GM10266 (cell line): ENCODE measurements around the gene HIRIP3.

Source experiments
- DNase-seq: peaks from one replicate; pipeline ENCODE4 v3.0.0; 2012; ENCODE audit errors: extremely low spot score
- CTCF ChIP-seq: IDR thresholded peaks from 2 replicates; pipeline ENCODE4 v1.5.1; 2012; ENCODE audit warnings: mild to moderate bottlenecking, low read depth; ENCODE audit not compliant: control insufficient read depth, insufficient read depth; ENCODE audit errors: missing control alignments

The HIRIP3 gene

GRCh38 chr16:30002614-30003346, 7.4 kb upstream of the HIRIP3 start:
- no peak for DNase-seq
- no peak for TF ChIP-seq CTCF

- DNase-seq: no peak
- no peak for TF ChIP-seq CTCF
Measured at GRCh38 chr16:30000735-30001631, 5.6 kb upstream of the HIRIP3 start.

DNA sequence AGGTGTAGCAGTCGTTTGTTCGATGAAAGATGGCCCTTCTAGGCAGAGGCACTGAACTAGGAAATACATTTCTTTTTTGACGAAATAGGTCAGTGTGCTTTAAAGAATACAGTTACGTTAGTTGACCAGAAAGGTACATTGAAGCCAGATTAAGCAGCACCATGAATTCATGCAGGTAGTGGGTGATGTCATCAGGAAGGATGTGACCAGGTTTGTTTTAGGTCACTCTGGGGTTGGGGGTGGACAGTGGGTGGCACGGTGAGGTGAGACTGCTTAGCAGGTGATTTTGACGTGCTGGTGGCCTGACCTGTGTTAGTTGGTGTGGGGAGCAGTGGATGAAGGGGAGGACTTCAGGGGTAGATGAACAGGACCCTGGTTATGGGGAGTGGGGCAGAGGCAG, 4.2 kb upstream of the HIRIP3 start:
- no peak for DNase-seq
- TF ChIP-seq CTCF: no peak

DNA sequence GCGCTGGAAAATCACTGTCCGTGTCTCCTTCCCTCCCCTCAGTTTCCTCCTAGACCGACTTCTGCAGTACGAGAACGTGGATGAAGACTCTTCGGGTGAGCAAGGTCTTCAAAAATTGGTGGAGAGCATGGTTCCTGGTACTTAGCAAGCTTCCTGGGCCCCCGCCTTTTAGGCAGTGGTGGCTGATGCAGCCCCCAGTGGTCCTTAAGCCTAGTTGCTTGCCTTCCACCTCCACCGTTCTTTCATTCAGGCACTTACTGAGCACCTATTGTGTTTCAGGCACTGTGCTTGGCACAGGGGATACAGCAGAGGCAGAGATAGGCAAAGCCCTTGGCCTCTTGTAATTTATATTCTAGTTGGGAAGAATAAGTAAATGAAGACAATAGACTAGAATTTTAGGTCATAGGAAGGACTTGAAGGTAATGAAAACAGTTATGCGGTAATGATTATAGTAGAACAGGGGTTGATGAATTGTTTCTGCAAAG, 1.4 kb upstream of the HIRIP3 start:
- no peak for TF ChIP-seq CTCF
- no peak for DNase-seq

DNA sequence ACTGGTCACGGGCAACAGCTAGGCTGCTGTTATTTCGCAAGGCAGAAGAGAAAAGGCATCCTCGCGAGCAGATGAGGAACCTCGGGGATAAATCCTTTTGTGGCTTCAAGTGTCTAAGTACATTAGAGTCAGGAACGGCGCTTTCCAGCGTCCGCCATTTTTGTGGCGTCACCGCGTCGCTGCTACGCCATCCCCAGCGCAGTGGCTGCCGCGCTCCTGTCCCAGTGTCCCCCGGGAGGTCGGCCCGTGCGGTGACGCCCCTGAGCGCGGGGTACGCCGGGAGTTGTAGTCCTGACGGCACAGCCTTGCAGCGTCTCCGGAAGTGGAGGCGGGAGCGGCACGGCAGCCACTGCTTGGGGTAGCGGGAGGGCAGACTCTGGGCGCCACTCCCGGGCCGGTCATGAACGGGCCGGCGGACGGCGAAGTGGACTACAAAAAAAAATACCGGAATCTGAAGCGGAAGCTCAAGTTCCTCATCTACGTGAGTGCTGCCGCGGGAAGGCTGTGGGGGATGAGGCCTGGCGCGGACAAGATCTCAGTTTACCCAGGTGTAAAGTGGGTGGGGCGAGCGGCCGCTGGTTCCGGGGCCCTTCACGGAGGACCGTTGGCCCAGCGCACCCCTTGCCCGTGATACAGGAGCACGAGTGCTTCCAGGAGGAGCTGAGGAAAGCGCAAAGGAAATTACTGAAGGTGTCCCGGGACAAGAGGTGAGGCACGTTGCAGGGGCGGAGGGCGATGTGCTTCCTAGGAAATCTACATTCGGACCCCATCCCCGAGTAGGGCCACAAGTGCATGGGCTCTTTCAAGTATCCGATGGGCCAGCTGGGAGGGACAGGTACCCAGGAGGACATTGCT, 721 bp upstream of the HIRIP3 start, which contains the start of gene INO80E:
INO80E (plus strand) TSS at position 331 of the 855 bp plus-strand sequence; CDS start at position 401, 70 bp downstream.
- peak; percentile 99 for DNase-seq

More for the DNA sequence above, 721 bp upstream of the HIRIP3 start, which contains the start of gene INO80E:
- no peak for TF ChIP-seq CTCF
